H9 (cell line): ENCODE data around the gene NTF3. TPM values are rescaled to one million over a fixed set of nuclear protein-coding genes. Genes with fewer than 3 reads are reported as not detected.

Experiments used
- DNase-seq: peaks from one replicate; pipeline ENCODE4 v3.0.0-alpha.2; 2017
- H2AFZ ChIP-seq: one replicate; pipeline ENCODE4 v1.6.1; 2013; ENCODE audit warnings: mild to moderate bottlenecking, low read length, control low read depth, moderate library complexity
- H2AK5ac ChIP-seq: 2 replicates; pipeline ENCODE4 v1.6.1; 2013; ENCODE audit warnings: low read length, control low read depth, mixed read lengths; ENCODE audit not compliant: insufficient read length
- H2BK120ac ChIP-seq: one replicate; pipeline ENCODE4 v1.6.1; 2013; ENCODE audit warnings: low read depth, mild to moderate bottlenecking, low read length, control low read depth, inconsistent platforms; ENCODE audit not compliant: poor library complexity, severe bottlenecking
- H2BK12ac ChIP-seq: 2 replicates; pipeline ENCODE4 v1.6.1; 2013; ENCODE audit warnings: low read length, control low read depth, mixed read lengths, low read depth; ENCODE audit not compliant: insufficient read length
- H2BK15ac ChIP-seq: 2 replicates; pipeline ENCODE4 v1.6.1; 2013; ENCODE audit warnings: low read depth, low read length, control low read depth
- H2BK20ac ChIP-seq: one replicate; pipeline ENCODE4 v1.6.1; 2013; ENCODE audit warnings: low read depth, mild to moderate bottlenecking, low read length, control low read depth, inconsistent platforms; ENCODE audit not compliant: poor library complexity, severe bottlenecking
- H2BK5ac ChIP-seq: 2 replicates; pipeline ENCODE4 v1.6.1; 2013; ENCODE audit warnings: low read length, control low read depth, mixed read lengths; ENCODE audit not compliant: insufficient read length
- H3K14ac ChIP-seq: 2 replicates; pipeline ENCODE4 v1.6.1; 2013; ENCODE audit warnings: low read length, control low read depth; ENCODE audit not compliant: insufficient read depth
- H3K18ac ChIP-seq: 2 replicates; pipeline ENCODE4 v1.6.1; 2013; ENCODE audit warnings: low read depth, mild to moderate bottlenecking, mixed read lengths, low read length, control low read depth; ENCODE audit not compliant: insufficient read length
- H3K23ac ChIP-seq: 2 replicates; pipeline ENCODE4 v1.6.1; 2013; ENCODE audit warnings: low read length, control low read depth, mixed read lengths, low read depth; ENCODE audit not compliant: insufficient read length
- H3K23me2 ChIP-seq: 2 replicates; pipeline ENCODE4 v1.6.1; 2013; ENCODE audit warnings: low read depth, mild to moderate bottlenecking, mixed read lengths, low read length, control low read depth; ENCODE audit not compliant: insufficient read length, poor library complexity, severe bottlenecking
- H3K27ac ChIP-seq: 2 replicates; pipeline ENCODE4 v1.5.1; 2013; ENCODE audit warnings: low read length, control low read depth, mixed read lengths, low read depth; ENCODE audit not compliant: insufficient read length
- H3K27me3 ChIP-seq: 2 replicates; pipeline ENCODE4 v1.6.1; 2013; ENCODE audit warnings: low read length, control low read depth, inconsistent platforms; ENCODE audit not compliant: insufficient read depth
- H3K4ac ChIP-seq: 2 replicates; pipeline ENCODE4 v1.6.1; 2013; ENCODE audit warnings: low read depth, mild to moderate bottlenecking, control low read depth, inconsistent platforms, low read length, moderate library complexity
- H3K4me1 ChIP-seq: 2 replicates; pipeline ENCODE4 v1.6.1; 2013; ENCODE audit warnings: low read length, control low read depth, inconsistent platforms; ENCODE audit not compliant: insufficient read depth
- H3K4me2 ChIP-seq: 2 replicates; pipeline ENCODE4 v1.6.1; 2013; ENCODE audit warnings: low read length, control low read depth, mixed read lengths; ENCODE audit not compliant: insufficient read length, insufficient read depth
- H3K56ac ChIP-seq: 2 replicates; pipeline ENCODE4 v1.6.1; 2013; ENCODE audit warnings: low read depth, mild to moderate bottlenecking, mixed read lengths, low read length, control low read depth; ENCODE audit not compliant: insufficient read length
- H3K79me1 ChIP-seq: 2 replicates; pipeline ENCODE4 v1.6.1; 2013; ENCODE audit warnings: low read depth, mild to moderate bottlenecking, moderate library complexity, low read length, control low read depth, inconsistent platforms; ENCODE audit not compliant: insufficient read depth, poor library complexity, severe bottlenecking
- H3K79me2 ChIP-seq: 2 replicates; pipeline ENCODE4 v1.6.1; 2013; ENCODE audit warnings: low read length, control low read depth, inconsistent platforms; ENCODE audit not compliant: insufficient read depth
- H3K9ac ChIP-seq: 2 replicates; pipeline ENCODE4 v1.6.1; 2013; ENCODE audit warnings: low read length, control low read depth, mixed read lengths; ENCODE audit not compliant: insufficient read length; ENCODE audit errors: extremely low read depth
- H3K9me3 ChIP-seq: one replicate; pipeline ENCODE4 v1.6.1; 2013; ENCODE audit warnings: low read depth, low read length, inconsistent platforms; ENCODE audit not compliant: control insufficient read depth
- H3T11ph ChIP-seq: one replicate; pipeline ENCODE4 v1.6.1; 2013; ENCODE audit warnings: mild to moderate bottlenecking, low read length, control low read depth, inconsistent platforms
- H4K20me1 ChIP-seq: one replicate; pipeline ENCODE4 v1.6.1; 2013; ENCODE audit not compliant: control insufficient read depth, insufficient read length, insufficient read depth
- H4K5ac ChIP-seq: 2 replicates; pipeline ENCODE4 v1.6.1; 2013; ENCODE audit warnings: low read depth, mild to moderate bottlenecking, mixed read lengths, low read length, control low read depth; ENCODE audit not compliant: insufficient read length
- H4K8ac ChIP-seq: replicated peaks from 2 replicates; pipeline ENCODE4 v1.6.1; 2013; ENCODE audit warnings: low read length, control low read depth, mixed read lengths, low read depth; ENCODE audit not compliant: insufficient read length
- H4K91ac ChIP-seq: 2 replicates; pipeline ENCODE4 v1.6.1; 2013; ENCODE audit warnings: low read depth, mild to moderate bottlenecking, moderate library complexity, mixed read lengths, low read length, control low read depth; ENCODE audit not compliant: insufficient read length
- H3K27ac Mint-ChIP-seq, 3 experiments: 2 replicates in 2 of 3; 3 replicates in 1 of 3; pipeline ENCODE4 v1.8.0; 2020 to 2021; ENCODE audit warnings: mixed read lengths in 3 of 3, mild to moderate bottlenecking in 1 of 3, moderate library complexity in 1 of 3
- H3K27me3 Mint-ChIP-seq: 2 replicates; pipeline ENCODE4 v1.8.0; 2021; ENCODE audit warnings: low read depth, mild to moderate bottlenecking, moderate library complexity, mixed read lengths
- H3K36me3 Mint-ChIP-seq, 3 experiments: 2 replicates in 2 of 3; 3 replicates in 1 of 3; pipeline ENCODE4 v1.8.0; 2020 to 2021; ENCODE audit warnings: low read depth in 3 of 3, mixed read lengths in 3 of 3; ENCODE audit not compliant: insufficient read depth in 1 of 3
- H3K4me1 Mint-ChIP-seq, 2 experiments: 2 replicates each; pipeline ENCODE4 v1.8.0; 2020; ENCODE audit warnings: mixed read lengths in 2 of 2
- H3K4me3 Mint-ChIP-seq, 2 experiments: 2 replicates in 1 of 2; 3 replicates in 1 of 2; pipeline ENCODE4 v1.8.0; 2020 to 2021; ENCODE audit warnings: mild to moderate bottlenecking in 2 of 2, mixed read lengths in 2 of 2, moderate library complexity in 1 of 2
- H3K9me3 Mint-ChIP-seq, 2 experiments: 2 replicates in 1 of 2; 3 replicates in 1 of 2; pipeline ENCODE4 v1.8.0; 2020; ENCODE audit warnings: mild to moderate bottlenecking in 2 of 2, mixed read lengths in 2 of 2, moderate library complexity in 1 of 2
- WGBS: extraction: QIAGEN DNeasy Blood & Tissue Kit; methylation state at CpG from one replicate; pipeline ENCODE4 v1.1.7; 2013; ENCODE audit warnings: missing lambda C conversion rate, low lambda C conversion rate, mixed read lengths; ENCODE audit not compliant: insufficient read length; ENCODE audit errors: extremely low coverage; 5-methylcytosine and 5-hydroxymethylcytosine counted together
- total RNA-seq: library from RNA; stranded (reverse); gene quantifications from 2 replicates; pipeline ENCODE4 v1.2.1, GENCODE V29; 2021
- TF ChIP-seq, protein P1 (sequence below): fragments of 200-600 bp; sonication (generic); conservative IDR thresholded peaks from 3 replicates; pipeline ENCODE4 v1.8.0; 2021; ENCODE audit warnings: antibody characterized with exemption, mild to moderate bottlenecking

The NTF3 gene
- total RNA-seq, 1 experiment from 2014 or later, result 0.48 TPM

DNA sequence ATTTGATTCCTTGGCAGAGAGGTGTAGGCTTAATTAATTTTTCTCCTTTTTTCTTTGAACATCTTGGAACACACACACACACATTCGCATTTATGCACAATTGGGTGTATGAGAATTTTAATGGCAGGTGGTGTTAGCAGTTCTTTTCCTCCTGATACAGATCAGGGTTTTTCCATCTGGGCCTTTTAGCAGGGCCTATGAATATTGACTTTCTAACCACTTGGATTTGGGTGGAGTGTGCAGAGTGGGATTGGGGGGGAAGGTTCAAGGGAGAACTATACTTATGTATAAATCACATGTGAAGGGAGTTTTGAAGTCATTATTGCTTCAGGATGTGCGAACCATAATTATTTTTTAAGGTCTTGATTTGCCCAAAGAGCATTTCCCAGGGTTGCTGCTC, 28.9 kb downstream of the NTF3 start:
- Histone ChIP-seq H4K8ac (no peak overlapping the region), H2BK15ac (no peak overlapping the region), H3K23me2 (no peaks in the 10 kb centered on the region), H3K79me2 (no peaks in the 10 kb centered on the region), H2BK120ac (no peak overlapping the region), H3K23ac (no peak overlapping the region), H4K20me1 (no peaks in the 10 kb centered on the region), H3K9me3 (no peaks in the 10 kb centered on the region), H3K79me1 (no peaks in the 10 kb centered on the region), H4K91ac (no peak overlapping the region), H2BK5ac (no peak overlapping the region), H3K4me2 (no peak overlapping the region), H3K4ac (no peak overlapping the region), H3K27ac (no peak overlapping the region), H2AK5ac (no peak overlapping the region), H2BK20ac (no peak overlapping the region), H3K9ac (no peak overlapping the region), H2AFZ (no peak overlapping the region), H3K27me3 (no peaks in the 10 kb centered on the region), H3K4me1 (peaks cover 5% of the 10 kb centered on the region; the same call in 1 of the 2 replicates), H3T11ph (no peak overlapping the region), H3K18ac (no peak overlapping the region), H2BK12ac (no peak overlapping the region), H3K56ac (no peak overlapping the region), H3K14ac (no peak overlapping the region), H4K5ac (no peak overlapping the region)
- DNase-seq, result no peak
- TF ChIP-seq, protein P1, sequence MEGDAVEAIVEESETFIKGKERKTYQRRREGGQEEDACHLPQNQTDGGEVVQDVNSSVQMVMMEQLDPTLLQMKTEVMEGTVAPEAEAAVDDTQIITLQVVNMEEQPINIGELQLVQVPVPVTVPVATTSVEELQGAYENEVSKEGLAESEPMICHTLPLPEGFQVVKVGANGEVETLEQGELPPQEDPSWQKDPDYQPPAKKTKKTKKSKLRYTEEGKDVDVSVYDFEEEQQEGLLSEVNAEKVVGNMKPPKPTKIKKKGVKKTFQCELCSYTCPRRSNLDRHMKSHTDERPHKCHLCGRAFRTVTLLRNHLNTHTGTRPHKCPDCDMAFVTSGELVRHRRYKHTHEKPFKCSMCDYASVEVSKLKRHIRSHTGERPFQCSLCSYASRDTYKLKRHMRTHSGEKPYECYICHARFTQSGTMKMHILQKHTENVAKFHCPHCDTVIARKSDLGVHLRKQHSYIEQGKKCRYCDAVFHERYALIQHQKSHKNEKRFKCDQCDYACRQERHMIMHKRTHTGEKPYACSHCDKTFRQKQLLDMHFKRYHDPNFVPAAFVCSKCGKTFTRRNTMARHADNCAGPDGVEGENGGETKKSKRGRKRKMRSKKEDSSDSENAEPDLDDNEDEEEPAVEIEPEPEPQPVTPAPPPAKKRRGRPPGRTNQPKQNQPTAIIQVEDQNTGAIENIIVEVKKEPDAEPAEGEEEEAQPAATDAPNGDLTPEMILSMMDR, result no peak
- H3K4me3 Mint-ChIP-seq, result no peak overlapping the region
- H3K27me3 Mint-ChIP-seq, result peaks cover 7% of the 10 kb centered on the region
- H3K36me3 Mint-ChIP-seq, result no peaks in the 10 kb centered on the region; a peak in 1 of 7 replicates
- H3K27ac Mint-ChIP-seq, result no peak overlapping the region
- peaks cover 7 to 9% of the 10 kb centered on the region in 2 experiments for H3K4me1 Mint-ChIP-seq
- peaks cover 0 to 7% of the 10 kb centered on the region in 2 experiments; a peak in 1 of 5 replicates for H3K9me3 Mint-ChIP-seq
- WGBS, result no CpG with 5 or more reads among the region's 2 CpGs
